KOPT-K1 (cell line): Measurements from ENCODE around the gene BCL2L15.

Experiments
- H3K27ac ChIP-seq: fragments of 200-600 bp; sonication (generic); 2 replicates; pipeline ENCODE4 v1.5.1; 2016; ENCODE audit warnings: antibody characterized with exemption, mild to moderate bottlenecking, low read depth, low read length; ENCODE audit not compliant: poor library complexity, severe bottlenecking
- H3K36me3 ChIP-seq: fragments of 200-600 bp; sonication (generic); 2 replicates; pipeline ENCODE4 v1.5.1; 2017; ENCODE audit warnings: antibody characterized with exemption, mild to moderate bottlenecking, low read length, moderate library complexity; ENCODE audit not compliant: insufficient read depth
- H3K9me3 ChIP-seq: fragments of 200-600 bp; sonication (generic); 2 replicates; pipeline ENCODE4 v1.5.1; 2017; ENCODE audit warnings: antibody characterized with exemption, low read length, mild to moderate bottlenecking; ENCODE audit not compliant: insufficient read depth, poor library complexity, severe bottlenecking

BCL2L15 gene

DNA sequence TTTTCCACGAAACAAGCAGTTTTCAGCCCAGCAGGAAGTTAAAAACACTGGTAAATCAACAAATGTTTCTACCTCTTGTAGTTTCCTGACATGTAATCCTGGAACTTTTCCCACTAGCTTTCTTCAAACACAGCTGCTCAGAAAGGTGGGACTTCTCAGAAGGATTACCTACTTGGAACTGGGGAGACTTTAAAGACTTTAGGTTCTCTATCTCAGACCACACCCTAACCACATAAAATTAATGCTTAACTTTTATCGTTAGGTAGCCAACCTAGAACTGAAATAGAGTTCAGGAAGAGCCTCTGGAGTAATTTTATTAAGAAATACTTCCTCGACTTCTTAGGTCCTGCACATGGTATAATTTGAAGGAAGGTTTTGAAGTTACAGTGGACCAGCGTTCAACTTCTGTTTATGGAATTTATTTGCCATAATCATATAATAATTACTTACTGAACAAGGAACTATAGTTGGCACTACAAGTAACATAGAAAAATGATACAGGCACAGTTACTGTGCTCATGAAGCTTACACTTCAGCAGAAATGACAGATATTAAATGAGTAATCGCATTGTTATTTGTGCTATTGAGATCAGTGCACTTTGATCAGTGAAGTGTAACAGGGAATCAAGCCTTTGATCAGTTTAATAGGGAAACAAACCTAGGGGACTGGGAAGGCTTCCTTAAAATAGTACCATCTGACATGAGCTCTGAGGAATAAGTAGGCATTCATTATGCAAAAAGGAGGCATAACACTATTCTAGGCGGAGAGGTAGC is at the start of gene BCL2L15:
Gene BCL2L15 (minus strand): TSS at position 180 of the 774 bp plus-strand sequence. CDS start 206 bp downstream, outside the sequence.
- no peaks in the 10 kb centered on the region for H3K36me3 ChIP-seq
- no peak within 1 kb of the TSS for H3K27ac ChIP-seq
- H3K9me3 ChIP-seq: no peaks in the 10 kb centered on the region

DNA sequence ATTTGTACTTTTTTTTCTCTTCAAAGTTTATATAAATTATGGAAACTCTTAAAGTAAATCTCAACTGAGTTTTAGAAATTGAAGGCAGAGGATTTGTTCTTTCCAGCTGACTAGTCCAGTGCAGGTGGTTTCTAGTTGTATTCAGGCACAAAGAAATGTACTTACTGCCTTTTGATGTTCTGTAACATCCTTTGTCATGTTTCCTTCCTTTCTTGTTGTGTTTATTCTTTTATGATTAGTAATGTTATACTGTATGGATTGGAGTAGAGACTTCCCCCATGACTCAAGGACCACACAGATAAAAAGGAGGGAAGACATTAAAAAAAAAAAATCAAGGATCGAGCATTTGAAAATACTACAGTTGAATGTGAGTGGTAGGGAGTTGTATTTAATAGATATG is 49.8 kb upstream of the BCL2L15 start:
- Histone ChIP-seq H3K36me3 (peaks cover 26% of the 10 kb centered on the region), H3K9me3 (no peaks in the 10 kb centered on the region), H3K27ac (peak overlapping the region; percentile 20)

DNA sequence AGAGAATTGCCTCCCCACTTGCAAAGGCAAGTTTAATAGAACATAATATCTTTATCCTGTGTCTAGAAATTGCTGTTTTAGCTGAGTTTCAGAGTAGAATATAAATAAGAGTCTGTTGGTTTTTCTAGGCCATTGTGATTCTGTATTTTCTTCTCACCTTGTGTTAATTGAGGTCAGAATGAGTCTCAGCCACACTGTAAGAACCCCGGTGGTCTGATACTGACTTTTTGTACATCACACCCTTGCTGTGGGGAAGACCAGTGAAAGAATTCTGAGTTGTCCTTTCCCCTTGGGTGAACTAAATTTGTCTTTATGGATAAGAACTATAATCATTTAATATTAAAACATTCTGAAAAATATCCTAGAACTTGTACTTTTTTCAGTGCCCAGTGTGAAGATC is 48.6 kb upstream of the BCL2L15 start:
- no peak overlapping the region for H3K27ac ChIP-seq
- no peaks in the 10 kb centered on the region for H3K9me3 ChIP-seq
- H3K36me3 ChIP-seq: peaks cover 18% of the 10 kb centered on the region

DNA sequence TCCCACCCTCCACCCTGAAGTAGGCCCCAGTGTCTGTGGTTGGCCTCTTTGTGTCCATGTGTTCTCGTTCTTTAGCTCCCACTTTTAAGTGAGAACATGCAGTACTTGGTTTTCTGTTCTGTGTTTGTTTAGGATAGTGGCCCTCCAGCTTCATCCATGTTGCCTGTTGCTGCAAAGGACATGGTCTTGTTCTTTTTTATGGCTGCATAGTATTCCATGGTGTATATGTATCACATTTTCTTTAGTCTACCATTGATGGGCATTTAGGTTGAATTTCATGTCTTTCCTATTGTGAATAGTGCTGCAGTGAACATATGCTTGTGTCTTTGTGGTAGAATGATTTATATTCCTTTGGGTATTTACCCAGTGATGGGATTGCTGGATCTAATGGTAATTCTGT is 47.8 kb upstream of the BCL2L15 start:
- no peaks in the 10 kb centered on the region for H3K9me3 ChIP-seq
- peaks cover 10% of the 10 kb centered on the region; the same call in 1 of the 2 replicates for H3K36me3 ChIP-seq
- no peak overlapping the region for H3K27ac ChIP-seq

DNA sequence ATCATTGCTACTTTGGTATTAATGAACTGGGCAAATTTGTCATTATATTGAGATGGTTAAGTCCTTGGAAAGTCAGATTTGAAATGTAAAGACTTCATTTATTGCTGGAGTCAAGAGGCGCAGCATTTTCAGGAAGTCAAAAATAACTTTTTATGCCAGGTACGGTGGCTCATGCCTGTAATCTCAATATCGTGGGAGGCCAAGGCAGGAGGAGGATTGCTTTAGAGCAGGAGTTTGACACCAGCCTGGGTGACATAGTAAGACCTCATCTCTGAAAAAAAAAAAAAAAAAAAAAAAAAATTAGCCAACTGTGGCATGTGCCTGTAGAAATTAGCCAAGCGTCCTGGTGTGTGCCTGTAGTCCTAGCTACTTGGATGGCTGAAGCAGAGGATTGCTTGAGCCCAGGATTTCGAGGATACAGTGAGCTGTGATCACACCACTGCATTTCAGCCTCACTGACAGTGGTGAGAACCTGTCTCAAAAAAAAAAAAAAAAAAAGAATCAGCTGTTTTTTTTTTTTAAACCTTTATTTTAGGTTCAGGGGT is 47.2 kb upstream of the BCL2L15 start:
- Histone ChIP-seq H3K9me3 (no peaks in the 10 kb centered on the region), H3K36me3 (peaks cover 10% of the 10 kb centered on the region; the same call in 1 of the 2 replicates), H3K27ac (no peak overlapping the region)

DNA sequence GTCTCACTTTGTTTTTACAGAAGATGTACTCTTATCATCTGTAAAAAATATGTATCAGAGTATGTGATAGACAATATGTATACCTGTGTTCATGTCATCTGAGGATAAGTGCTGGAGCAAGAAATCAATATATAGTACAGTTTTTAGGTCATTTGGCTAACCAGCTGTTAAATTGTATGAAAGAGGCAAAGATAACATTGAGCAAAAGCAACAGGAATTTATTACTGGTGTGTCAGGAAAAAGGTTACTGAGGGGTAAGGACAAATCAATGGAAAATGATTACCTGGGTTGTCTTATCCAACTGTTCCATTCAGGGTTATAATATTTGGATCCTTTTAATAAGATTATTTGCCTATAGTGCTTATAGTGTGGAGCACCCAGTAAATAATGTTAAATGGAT is 46.6 kb upstream of the BCL2L15 start:
- Histone ChIP-seq H3K36me3 (peaks cover 10% of the 10 kb centered on the region; the same call in 1 of the 2 replicates), H3K9me3 (no peaks in the 10 kb centered on the region), H3K27ac (peak overlapping the region; percentile 91)

DNA sequence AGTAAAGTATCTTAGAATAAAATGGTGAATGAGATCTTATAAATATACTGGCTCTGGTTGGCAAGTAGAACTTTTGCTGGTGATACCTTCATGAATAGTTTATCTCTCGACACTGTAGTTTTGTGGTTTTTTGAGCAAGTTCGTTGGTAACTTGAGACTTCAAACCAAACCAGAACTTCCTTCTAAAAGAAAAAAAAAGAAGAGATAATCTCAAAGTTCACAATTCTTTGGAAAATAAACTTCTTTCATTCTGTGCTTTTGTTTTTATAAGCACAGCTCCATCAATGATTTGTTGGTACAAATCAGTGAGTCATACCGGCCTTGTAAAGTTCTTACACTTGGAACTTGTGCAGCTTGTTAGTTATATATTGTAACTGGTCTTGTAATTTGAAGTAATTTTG is 44.1 kb upstream of the BCL2L15 start:
- H3K9me3 ChIP-seq: no peaks in the 10 kb centered on the region
- peaks cover 10% of the 10 kb centered on the region; the same call in 1 of the 2 replicates for H3K36me3 ChIP-seq
- H3K27ac ChIP-seq: peak overlapping the region; percentile 91

DNA sequence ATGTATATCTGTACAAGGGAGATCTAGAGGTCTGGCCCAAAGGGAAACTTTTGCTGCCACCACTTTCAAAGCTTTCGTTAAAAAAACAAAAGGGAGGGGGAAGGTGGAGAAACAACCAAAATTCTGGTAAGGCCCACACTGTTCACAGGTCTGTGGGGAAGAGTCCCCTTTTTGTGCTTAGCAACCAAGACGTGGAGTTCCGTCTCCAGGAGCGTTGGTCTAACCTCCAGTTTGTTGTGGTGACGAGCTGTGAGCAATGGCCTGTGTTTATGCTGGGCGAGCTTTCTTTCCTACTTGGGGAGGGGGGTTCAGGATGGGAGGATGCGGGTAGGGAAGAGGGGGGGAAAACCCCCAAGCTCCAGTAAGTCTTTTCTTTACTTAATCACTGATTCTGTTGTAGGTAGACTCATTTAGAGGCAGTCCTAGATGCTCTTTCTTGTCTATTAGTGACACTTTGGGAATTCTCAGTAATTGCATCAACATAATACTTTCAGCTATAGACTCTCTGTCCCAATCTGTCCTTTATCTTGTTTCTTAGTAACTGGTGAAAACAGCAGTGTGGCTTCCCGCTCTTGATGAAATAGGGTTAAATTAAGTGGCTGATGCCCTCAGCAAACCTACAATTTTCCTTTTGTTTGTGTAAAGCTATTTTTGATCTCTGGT is 43.2 kb upstream of the BCL2L15 start:
- no peaks in the 10 kb centered on the region for H3K9me3 ChIP-seq
- H3K36me3 ChIP-seq: peaks cover 10% of the 10 kb centered on the region; the same call in 1 of the 2 replicates
- peak overlapping the region; percentile 91 for H3K27ac ChIP-seq

DNA sequence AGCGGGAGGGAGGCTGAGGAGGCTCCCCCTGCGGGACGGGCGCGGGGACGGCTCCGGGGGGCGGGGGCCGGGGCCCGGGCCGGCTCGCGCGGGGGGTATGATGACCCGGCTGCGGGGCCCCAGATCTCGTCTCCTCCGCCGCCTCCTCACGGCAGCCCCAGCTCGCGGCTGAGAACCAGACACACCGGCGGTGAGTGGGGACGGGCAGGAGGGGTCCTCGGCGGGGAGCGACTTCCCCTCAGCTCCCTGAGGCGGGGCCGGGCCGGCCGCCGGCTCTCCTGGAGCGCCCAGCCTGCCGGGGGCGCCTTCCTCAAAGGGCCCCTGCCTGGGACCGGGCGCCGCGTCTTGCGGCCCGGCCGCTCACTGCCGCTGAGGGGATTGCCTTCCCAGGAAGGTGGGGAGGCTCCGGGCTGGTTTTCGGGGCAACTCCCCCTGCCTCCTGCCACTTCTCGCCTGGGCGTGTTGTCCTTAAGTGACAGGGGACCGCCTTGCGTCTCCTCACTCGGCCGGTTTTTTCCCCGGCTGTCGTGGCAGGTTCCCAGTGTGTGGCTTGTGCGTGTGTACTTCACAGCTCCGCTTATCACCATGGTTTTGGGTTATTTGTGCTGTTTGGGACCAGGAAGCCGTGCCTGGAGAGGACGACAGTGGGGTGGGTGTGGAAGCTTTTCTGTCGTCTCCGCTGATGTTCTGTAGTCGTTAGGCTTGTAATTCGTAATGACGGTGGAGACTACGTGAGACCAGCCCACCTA is 42.5 kb upstream of the BCL2L15 start:
- H3K9me3 ChIP-seq: no peaks in the 10 kb centered on the region
- peak overlapping the region; percentile 91 for H3K27ac ChIP-seq
- peaks cover 10% of the 10 kb centered on the region; the same call in 1 of the 2 replicates for H3K36me3 ChIP-seq

DNA sequence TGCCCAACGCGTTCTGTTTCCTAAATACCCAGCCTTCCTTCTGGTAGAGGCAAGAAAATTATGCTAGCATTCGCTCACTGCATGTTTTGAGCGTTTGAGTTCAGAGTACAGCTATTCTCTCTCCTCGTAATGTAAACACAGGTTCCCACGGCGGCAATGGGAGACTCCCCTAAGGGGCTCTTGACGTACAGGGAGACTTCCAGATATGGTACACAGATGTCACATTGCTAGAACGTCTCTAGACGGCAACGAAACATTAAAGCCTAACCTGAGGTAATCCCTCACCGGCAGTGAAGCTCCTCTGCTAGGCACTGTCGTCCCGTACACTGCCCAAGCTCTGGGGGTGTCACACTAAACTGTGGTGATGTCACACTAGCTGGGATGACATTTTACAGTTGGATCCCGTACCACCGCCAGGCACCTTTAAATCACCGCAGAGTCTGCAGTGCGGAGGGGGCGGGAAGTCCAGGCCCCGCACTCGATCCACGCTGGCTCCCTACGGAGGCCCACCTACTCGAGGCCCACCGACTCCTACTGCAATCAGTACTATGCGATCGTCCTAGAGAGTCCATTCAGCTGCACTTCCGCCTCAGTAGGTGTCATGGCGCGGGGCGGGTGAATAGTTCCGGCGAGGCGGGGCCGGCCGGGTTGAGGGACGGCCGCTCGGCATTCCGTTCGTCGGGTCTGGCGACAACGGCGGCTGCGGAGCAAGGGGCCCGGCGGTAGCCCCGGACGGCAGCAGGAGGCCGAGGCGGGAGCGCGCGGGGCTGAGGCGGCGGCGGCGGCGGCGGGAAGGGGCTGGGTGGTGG is 41.8 kb upstream of the BCL2L15 start, which contains the start of gene HIPK1:
Gene HIPK1 (plus strand): TSS at position 384 of the 809 bp plus-strand sequence.
- no peaks in the 10 kb centered on the region for H3K9me3 ChIP-seq
- peaks cover 10% of the 10 kb centered on the region; the same call in 1 of the 2 replicates for H3K36me3 ChIP-seq

DNA sequence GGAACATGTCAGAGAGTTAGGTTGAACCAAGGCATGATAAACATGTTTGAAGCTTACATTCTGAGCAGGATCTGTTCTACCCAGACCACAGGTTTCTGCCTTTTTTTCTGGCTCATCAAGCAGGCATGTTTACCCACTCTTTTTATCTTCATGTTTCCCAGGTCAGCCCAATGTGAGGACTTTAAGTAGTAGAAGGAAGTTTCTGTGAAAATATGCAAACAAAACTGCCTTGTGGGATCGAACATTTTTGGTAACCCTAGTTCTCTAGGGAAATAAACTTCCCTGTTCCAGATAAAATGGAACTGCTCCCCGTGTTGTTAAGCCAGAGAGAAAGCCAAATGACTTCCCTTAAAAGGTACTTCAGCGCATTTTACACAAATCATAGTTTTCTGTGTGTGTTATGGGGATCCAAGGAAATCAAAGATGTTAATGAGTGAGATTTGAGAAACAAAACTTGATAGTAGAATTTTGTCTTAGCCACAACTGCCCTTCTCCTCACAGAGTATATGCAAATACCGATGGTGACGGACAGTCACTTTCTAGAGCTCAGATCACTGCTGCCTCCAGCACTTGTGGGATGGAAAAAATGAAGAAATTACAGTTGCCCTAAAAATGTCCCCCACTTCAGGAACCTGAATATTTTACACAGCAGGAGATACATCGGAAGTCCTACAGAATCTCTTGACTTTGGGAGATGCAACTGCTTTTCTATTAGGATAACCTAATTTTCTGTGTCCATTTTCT is 41.0 kb upstream of the BCL2L15 start:
- Histone ChIP-seq H3K27ac (peak overlapping the region; percentile 91), H3K36me3 (0 out of 2 replicates have a peak, but pooled peaks cover 2% of the 10 kb centered on the region), H3K9me3 (no peaks in the 10 kb centered on the region)

More for the DNA sequence above, 41.8 kb upstream of the BCL2L15 start, which contains the start of gene HIPK1:
- peak within 1 kb of the TSS; percentile 91 for H3K27ac ChIP-seq

DNA sequence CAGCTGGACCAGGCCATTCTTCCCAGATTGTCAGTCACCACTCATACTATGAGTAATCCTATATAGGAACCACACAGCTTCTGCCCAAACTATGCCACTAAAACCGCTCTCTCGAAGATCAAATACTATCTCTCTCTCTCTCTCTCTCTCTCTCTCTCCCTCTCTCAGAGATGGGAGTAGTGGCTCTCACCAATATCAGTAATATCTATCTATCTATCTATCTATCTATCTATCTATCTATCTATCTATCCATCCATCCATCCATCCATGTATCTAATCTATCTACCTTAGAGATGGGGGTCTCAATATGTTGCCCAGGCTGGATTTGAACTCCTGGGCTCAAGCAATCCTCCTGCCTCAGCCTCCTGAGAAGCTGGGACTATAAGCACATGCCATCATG is 37.1 kb upstream of the BCL2L15 start:
- no peaks in the 10 kb centered on the region for H3K36me3 ChIP-seq
- no peaks in the 10 kb centered on the region for H3K9me3 ChIP-seq
- H3K27ac ChIP-seq: no peak overlapping the region

DNA sequence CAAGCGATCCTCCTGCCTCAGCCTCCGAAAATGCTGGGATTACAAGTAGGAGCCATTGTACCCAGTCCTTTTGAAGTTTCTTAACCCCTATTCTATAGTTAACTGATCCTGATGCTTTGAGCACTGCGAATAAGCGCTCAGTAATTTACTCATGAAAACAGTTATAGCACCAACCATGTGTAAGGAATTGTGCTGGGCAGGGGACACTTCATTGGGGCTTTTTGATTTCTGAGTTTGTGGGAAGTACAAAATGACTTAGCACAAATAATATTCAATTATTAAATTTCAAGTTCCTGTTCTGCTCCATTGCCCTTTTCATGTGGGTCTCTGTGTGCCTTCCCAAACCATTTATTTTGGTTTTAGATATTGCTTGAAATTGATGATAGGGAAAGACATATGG is 35.6 kb upstream of the BCL2L15 start:
- Histone ChIP-seq H3K27ac (no peak overlapping the region), H3K9me3 (no peaks in the 10 kb centered on the region), H3K36me3 (no peaks in the 10 kb centered on the region)
